Daoy (cell line): ENCODE measurements around the gene LRRK1. TPM values are rescaled to one million over a fixed set of nuclear protein-coding genes. Genes with fewer than 3 reads are reported as not detected.

Experiments used
- DNase-seq: peaks from one replicate; pipeline ENCODE4 v3.0.0-alpha.2; 2015; ENCODE audit warnings: low read depth
- total RNA-seq: library from RNA; depleted of rRNA; stranded (reverse); fragments of >200 nt; shearing (Covaris generic); gene quantifications from 2 replicates; pipeline ENCODE4 v1.2.3, GENCODE V29; 2014

LRRK1 gene
- total RNA-seq, 1 experiment from 2014 or later: 7.1 TPM

- DNase-seq: no peak
Observed at GRCh38 chr15:101042320-101042719, 123.2 kb downstream of the LRRK1 start.

- no peak for DNase-seq
Observed at GRCh38 chr15:101043011-101043410, 123.9 kb downstream of the LRRK1 start.

DNA sequence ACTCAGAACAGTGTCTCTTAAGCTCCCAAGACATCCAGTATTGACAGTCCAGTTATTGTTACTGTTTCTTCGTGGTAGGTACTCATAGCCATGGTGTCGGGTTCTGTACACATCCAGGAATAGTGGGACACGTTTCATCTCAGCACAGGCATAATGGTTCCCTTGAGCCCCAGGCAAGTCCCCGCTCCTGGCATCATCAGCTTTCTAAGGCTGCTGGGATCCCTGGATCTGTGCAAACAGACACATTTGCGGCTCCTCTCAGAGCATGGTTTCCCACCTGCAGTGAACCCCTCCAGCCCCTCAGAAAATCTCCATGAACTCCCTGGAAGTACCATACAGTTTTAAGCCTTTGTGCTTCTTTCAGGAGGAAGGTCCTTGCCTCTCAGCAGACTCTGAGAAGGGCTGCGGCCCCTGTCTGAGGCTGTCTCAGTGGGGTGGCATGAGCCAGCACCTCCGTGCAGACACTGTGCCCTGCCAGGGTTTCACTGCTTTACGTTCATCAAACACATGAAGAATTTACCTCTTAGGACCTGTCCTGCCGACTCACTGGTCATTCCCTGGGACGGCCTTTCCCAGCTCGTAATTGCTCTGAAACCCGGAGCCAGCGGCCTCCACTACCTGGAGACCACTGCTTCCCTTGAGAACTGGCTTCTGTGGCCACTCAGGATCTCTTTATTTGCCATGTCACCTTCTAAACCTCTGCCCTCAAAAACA lies 124.9 kb downstream of the LRRK1 start:
- no peak for DNase-seq

DNA sequence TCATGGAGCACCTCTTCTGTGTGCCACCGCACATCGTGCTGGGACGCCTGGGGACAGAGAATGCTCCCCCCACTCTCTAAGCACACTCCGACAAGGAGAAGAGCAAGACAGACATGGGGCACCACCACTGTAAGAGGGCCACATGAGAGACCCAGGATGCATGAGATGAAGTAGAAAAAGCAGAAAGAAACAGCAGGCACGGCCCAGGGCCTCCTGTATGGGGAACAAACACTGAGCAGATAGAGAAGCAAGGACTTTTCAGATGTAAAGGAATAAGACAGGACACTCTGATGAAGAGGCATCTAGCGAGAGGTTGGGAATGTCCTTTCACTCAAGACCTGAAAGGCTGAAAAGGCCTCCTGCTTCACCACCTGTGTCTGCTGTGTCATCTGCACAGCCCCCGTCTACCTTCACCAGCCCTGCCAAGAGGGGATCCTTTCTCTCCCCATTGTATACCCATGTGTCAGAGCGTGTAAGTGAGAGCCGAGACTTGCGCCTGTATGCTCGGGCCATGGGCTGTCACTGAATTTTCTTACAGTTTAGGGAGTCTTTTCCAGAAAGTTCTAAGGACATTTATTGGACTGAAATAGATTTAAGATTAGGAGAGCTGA lies 125.6 kb downstream of the LRRK1 start:
- no peak for DNase-seq

GRCh38 chr15:101045236-101045646 lies 126.1 kb downstream of the LRRK1 start:
- no peak for DNase-seq

GRCh38 chr15:101045835-101046691 lies 126.9 kb downstream of the LRRK1 start:
- DNase-seq: no peak

- DNase-seq: no peak
Observed at GRCh38 chr15:101046826-101047225, 127.7 kb downstream of the LRRK1 start.

DNA sequence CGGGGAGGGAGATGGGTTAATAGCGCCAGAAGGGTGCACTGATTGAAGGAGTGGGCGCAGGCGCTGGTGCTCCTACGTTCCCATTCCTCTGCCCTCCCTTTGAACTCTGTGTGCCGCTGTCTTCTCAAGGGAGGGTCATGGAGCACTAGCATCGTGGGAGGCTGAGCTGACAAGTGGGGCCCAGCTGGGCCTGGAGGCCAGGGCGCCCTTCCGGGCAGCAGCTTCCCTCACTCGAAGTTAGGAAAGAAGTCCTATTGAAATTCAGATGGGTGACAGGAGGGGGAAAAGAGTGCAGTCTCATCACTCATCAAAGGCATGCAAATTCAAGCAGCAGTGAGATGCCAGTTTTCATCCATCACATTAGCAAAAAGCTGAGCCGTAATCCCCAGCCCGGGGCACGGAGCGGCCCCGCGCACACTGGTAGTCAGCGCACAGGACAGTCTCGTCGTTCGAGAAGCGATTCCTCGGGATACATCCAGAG lies 128.2 kb downstream of the LRRK1 start:
- DNase-seq: no peak

GRCh38 chr15:101048176-101048575 lies 129.0 kb downstream of the LRRK1 start:
- DNase-seq: no peak

- no peak for DNase-seq
Observed at GRCh38 chr15:101048581-101049030, 129.4 kb downstream of the LRRK1 start.

- no peak for DNase-seq
Observed at GRCh38 chr15:101049282-101049681, 130.1 kb downstream of the LRRK1 start.

DNA sequence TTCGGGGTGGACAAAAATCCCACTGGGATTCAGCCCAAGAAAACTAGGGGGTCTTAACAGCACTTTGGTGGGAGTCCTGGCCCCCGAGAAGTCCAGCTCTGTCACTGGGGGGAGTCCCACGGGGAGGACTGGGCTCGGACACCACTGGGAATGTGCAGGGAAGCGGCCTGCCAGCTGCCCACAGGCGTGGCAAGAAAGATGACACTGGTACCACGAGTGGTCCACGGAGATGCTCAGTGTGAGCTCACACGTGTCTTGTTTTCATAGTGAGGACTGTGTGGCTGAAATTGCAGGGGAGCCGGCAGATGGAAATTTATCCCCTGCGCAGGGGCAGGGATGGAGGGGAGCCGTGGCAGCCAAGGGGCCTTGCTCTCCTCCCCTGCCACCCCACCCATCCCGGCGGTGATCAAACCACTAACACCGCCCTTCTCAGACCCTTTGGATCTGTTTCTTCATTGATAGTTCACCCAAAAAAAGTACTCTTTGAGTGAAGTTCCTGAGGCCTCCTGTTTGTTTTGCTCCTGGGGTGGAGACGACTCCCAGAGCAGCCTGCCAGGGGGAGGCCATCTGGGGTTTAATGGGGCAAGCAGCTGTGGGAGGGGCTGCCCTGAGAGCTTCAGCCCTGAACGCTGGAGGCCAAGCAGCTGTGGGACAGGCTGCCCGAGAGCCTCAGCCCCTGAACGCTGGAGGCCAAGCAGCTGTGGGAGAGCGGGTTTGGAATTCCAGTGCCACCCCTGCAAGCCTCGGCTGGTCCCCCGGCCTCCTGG lies 130.9 kb downstream of the LRRK1 start:
- no peak for DNase-seq

DNA sequence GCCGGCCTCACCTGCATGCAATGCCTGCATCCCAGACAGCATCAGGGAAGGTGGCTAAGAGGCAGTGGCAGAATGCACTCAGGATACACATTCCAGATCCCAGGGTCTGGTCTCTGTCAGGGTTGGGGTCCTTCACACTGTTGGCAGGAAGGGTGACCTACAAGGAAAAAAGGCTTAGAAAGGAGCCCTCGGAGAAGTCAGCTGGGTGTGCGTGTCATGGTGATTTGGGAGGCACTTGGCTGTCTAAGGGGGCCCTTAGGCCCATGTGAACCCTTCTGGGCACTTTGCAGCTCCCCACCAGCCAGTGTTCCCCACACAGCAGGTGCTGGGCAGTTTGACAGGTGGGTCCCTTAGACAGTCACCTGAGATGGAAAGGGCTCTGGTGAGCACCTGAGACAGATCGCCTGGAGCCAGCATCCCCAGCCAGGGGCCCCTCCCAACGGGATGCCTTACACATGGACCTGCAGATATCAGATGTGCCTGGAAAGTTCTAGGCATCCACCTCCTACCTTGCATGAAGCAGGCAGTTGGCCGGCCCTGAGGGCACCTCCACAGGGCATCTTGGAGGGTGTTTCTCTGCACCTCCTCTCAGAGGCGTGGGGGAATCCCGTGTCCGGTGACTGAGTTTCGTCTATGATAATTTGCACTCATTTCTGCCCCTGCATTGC lies 131.6 kb downstream of the LRRK1 start:
- no peak for DNase-seq

GRCh38 chr15:101051291-101052030 lies 132.3 kb downstream of the LRRK1 start:
- DNase-seq: no peak

DNA sequence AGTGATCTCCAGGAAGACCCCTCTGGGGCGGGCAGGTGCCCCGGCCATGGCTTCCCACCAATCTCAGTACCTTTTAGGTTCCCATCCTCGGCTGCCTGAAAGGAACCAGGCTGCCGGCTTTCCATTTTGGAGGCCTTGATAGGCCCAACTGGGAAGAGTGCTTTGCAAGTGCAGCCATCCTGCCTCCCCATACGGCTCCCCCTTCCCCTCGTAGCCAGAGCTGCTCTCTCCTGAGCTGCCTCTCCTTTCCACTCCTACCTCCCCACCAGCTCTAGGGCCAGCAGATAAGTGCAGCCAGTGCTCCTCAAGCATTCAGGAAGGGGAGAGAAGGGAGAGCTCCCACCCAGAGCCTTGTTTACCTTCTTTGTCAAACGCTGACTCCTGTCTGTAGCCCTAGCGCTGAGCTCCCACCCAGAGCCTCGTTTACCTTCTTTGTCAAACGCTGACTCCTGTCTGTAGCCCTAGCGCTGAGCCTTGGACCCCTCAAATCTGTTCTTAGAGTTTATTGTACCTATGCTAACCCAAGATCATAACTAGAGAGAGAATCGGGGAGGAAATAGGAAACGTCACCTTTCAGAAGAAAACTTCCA lies 133.0 kb downstream of the LRRK1 start:
- no peak for DNase-seq

- DNase-seq: no peak
Observed at GRCh38 chr15:101052681-101053121, 133.5 kb downstream of the LRRK1 start.

- no peak for DNase-seq
Observed at GRCh38 chr15:101053261-101053660, 134.1 kb downstream of the LRRK1 start.

DNA sequence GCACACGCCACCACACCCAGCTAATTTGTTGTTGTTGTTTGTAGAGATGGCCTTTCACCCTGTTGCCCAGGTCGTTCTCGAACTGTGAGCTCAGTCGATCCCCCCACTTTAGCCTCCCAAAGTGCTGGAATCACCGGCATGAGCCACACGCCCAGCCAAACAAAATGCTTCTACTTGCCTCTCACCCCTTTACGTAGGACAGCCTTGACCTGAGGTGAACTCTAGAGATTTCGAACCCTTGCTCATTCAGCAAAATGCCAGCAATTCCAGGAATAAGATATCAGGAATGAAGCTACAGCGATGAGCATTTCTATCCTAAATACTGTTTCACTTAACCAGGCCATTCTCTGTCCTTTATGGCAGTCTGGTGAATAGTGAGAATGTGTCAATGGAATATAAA lies 135.0 kb downstream of the LRRK1 start:
- DNase-seq: no peak

GRCh38 chr15:101054991-101055390 lies 135.8 kb downstream of the LRRK1 start:
- no peak for DNase-seq

- DNase-seq: no peak
Observed at GRCh38 chr15:101055411-101055810, 136.3 kb downstream of the LRRK1 start.
